Measurements from ENCODE around the gene SSBP3.

GRCh38 chr1:54327386-54328065 is 78.7 kb downstream of the SSBP3 start:
- TF ChIP-seq CTCF (IDR thresholded peaks at IDR 0.05; ENCODE audit: low read depth, low read length) (no peak), EZH2phosphoT487 (IDR thresholded peaks at IDR 0.05; ENCODE audit: low read depth) (no peak)
